IMR-90 (cell line): ENCODE data around the gene YPEL1. TPM values are rescaled to one million over a fixed set of nuclear protein-coding genes. Genes with fewer than 3 reads are reported as not detected.

Experiments used
- ATAC-seq: fragments of 200-7000 bp; cut with Tn5 transposase; 2 replicates; pipeline ENCODE4 v1.9.1; 2020; ENCODE audit warnings: low read depth, mild to moderate bottlenecking, moderate library complexity
- BruUV-seq: library from RNA; stranded (reverse); fragments of 400-500 nt; replicated peaks from 2 replicates; lab custom pipeline; 2021; lab: Mats Ljungman, UMichigan
- CTCF ChIA-PET: fragments of 300-600 bp; formaldehyde crosslinking; extraction: SDS; loops from one replicate; lab custom pipeline; 2021; ENCODE audit warnings: antibody characterized with exemption; lab: Yijun Ruan, JAX
- POLR2A ChIA-PET: fragments of 300-600 bp; sonication (Branson Sonifier 250); formaldehyde crosslinking; loops from one replicate; lab custom pipeline; 2022; ENCODE audit warnings: antibody characterized with exemption; ENCODE audit not compliant: unreplicated experiment; lab: Charles Lee
- DNase-seq: peaks from one replicate; pipeline ENCODE4 v3.0.0; 2013
- H2AFZ ChIP-seq: replicated peaks from 2 replicates; pipeline ENCODE3; 2013; ENCODE audit warnings: low read length, mild to moderate bottlenecking; ENCODE audit not compliant: poor library complexity
- H2AK5ac ChIP-seq: 2 replicates; pipeline ENCODE4 v1.6.1; 2013; ENCODE audit warnings: low read depth, low read length, inconsistent platforms
- H2AK9ac ChIP-seq: replicated peaks from 2 replicates; pipeline ENCODE3; 2013; ENCODE audit warnings: mild to moderate bottlenecking, low read depth, low read length, moderate library complexity; ENCODE audit not compliant: poor library complexity
- H2BK120ac ChIP-seq: 2 replicates; pipeline ENCODE4 v1.6.1; 2013; ENCODE audit warnings: low read depth, low read length, inconsistent platforms
- H2BK15ac ChIP-seq: 3 replicates; pipeline ENCODE4 v1.6.1; 2013; ENCODE audit warnings: low read depth, low read length, inconsistent platforms
- H2BK20ac ChIP-seq: 2 replicates; pipeline ENCODE4 v1.6.1; 2013; ENCODE audit warnings: low read depth, mild to moderate bottlenecking, inconsistent platforms, low read length, moderate library complexity
- H2BK5ac ChIP-seq: 2 replicates; pipeline ENCODE4 v1.6.1; 2013; ENCODE audit warnings: mild to moderate bottlenecking, low read depth, low read length, inconsistent platforms; ENCODE audit not compliant: poor library complexity, severe bottlenecking
- H3K14ac ChIP-seq: replicated peaks from 2 replicates; pipeline ENCODE4 v1.6.1; 2013; ENCODE audit warnings: low read depth, low read length, inconsistent platforms
- H3K18ac ChIP-seq: 2 replicates; pipeline ENCODE4 v1.6.1; 2013; ENCODE audit warnings: low read depth, low read length, control low read depth
- H3K23ac ChIP-seq: 2 replicates; pipeline ENCODE4 v1.6.1; 2013; ENCODE audit warnings: low read depth, low read length, inconsistent platforms
- H3K27ac ChIP-seq: 2 replicates; pipeline ENCODE4 v1.5.1; 2013; ENCODE audit warnings: mild to moderate bottlenecking, control low read depth, low read length; ENCODE audit not compliant: insufficient read depth
- H3K27me3 ChIP-seq: 2 replicates; pipeline ENCODE4 v1.6.1; 2013; ENCODE audit warnings: low read length; ENCODE audit not compliant: control insufficient read depth, insufficient read depth
- H3K36me3 ChIP-seq: 2 replicates; pipeline ENCODE4 v1.6.1; 2013; ENCODE audit warnings: low read length, mixed read lengths; ENCODE audit not compliant: control insufficient read depth, insufficient read depth
- H3K4ac ChIP-seq: 2 replicates; pipeline ENCODE4 v1.6.1; 2013; ENCODE audit warnings: low read depth, low read length, inconsistent platforms
- H3K4me1 ChIP-seq: 2 replicates; pipeline ENCODE4 v1.6.1; 2013; ENCODE audit warnings: low read length, mixed read lengths; ENCODE audit not compliant: control insufficient read depth, insufficient read depth
- H3K4me2 ChIP-seq: 2 replicates; pipeline ENCODE4 v1.6.1; 2013; ENCODE audit warnings: low read depth, mild to moderate bottlenecking, control low read depth, low read length, moderate library complexity
- H3K4me3 ChIP-seq: 2 replicates; pipeline ENCODE4 v1.5.1; 2013; ENCODE audit warnings: low read depth, mild to moderate bottlenecking, control low read depth, low read length, moderate library complexity; ENCODE audit not compliant: insufficient read depth
- H3K56ac ChIP-seq: 2 replicates; pipeline ENCODE4 v1.6.1; 2013; ENCODE audit warnings: low read length, inconsistent platforms; ENCODE audit not compliant: insufficient read depth; ENCODE audit errors: extremely low read depth
- H3K79me1 ChIP-seq, 2 experiments: 2 replicates each; pipeline ENCODE4 v1.6.1; 2013; ENCODE audit warnings: low read length in 2 of 2, inconsistent platforms in 1 of 2, low read depth in 1 of 2
- H3K9ac ChIP-seq: 2 replicates; pipeline ENCODE4 v1.6.1; 2013; ENCODE audit warnings: low read depth, low read length, control low read depth
- H3K9me1 ChIP-seq: 2 replicates; pipeline ENCODE4 v1.6.1; 2013; ENCODE audit warnings: low read length, inconsistent platforms; ENCODE audit not compliant: insufficient read depth
- H3K9me3 ChIP-seq: 2 replicates; pipeline ENCODE4 v1.6.1; 2013; ENCODE audit warnings: low read length; ENCODE audit not compliant: control insufficient read depth, insufficient read depth
- H4K20me1 ChIP-seq: 2 replicates; pipeline ENCODE4 v1.6.1; 2013; ENCODE audit warnings: low read length, inconsistent platforms; ENCODE audit not compliant: insufficient read depth
- H4K5ac ChIP-seq: 2 replicates; pipeline ENCODE4 v1.6.1; 2013; ENCODE audit warnings: mild to moderate bottlenecking, low read depth, low read length, control low read depth
- H4K8ac ChIP-seq, 2 experiments: 2 replicates each; pipeline ENCODE4 v1.6.1; 2013; ENCODE audit warnings: low read depth in 2 of 2, low read length in 2 of 2, control low read depth in 1 of 2, inconsistent platforms in 1 of 2
- H4K91ac ChIP-seq: 2 replicates; pipeline ENCODE4 v1.6.1; 2013; ENCODE audit warnings: low read depth, low read length, inconsistent platforms; ENCODE audit not compliant: insufficient read depth
- BHLHE40 ChIP-seq: fragments of 150-350 bp; IDR thresholded peaks from 2 replicates; pipeline ENCODE4 v1.6.1; 2016; ENCODE audit warnings: mild to moderate bottlenecking, low read depth, low read length
- CEBPB ChIP-seq: IDR thresholded peaks from 2 replicates; pipeline ENCODE4 v1.6.1; 2012; ENCODE audit warnings: low read depth, low read length, improper control_type of control experiment
- CHD1 ChIP-seq: IDR thresholded peaks from 2 replicates; pipeline ENCODE4 v1.6.1; 2012; ENCODE audit warnings: low read depth, low read length, improper control_type of control experiment
- CTCF ChIP-seq: conservative IDR thresholded peaks from 2 replicates; pipeline ENCODE4 v1.5.1; 2012; ENCODE audit warnings: mild to moderate bottlenecking, low read depth, low read length, improper control_type of control experiment
- ELK1 ChIP-seq: fragments of 150-350 bp; IDR thresholded peaks from 2 replicates; pipeline ENCODE4 v1.6.1; 2016; ENCODE audit warnings: low read depth, mild to moderate bottlenecking, low read length, moderate library complexity, borderline replicate concordance
- FOS ChIP-seq: fragments of 150-350 bp; IDR thresholded peaks from 2 replicates; pipeline ENCODE4 v1.6.1; 2016; ENCODE audit warnings: low read depth, low read length
- MAFK ChIP-seq: IDR thresholded peaks from 2 replicates; pipeline ENCODE4 v1.6.1; 2012; ENCODE audit warnings: low read depth, low read length, improper control_type of control experiment
- MAZ ChIP-seq: IDR thresholded peaks from 2 replicates; pipeline ENCODE4 v1.6.1; 2012; ENCODE audit warnings: low read depth, mild to moderate bottlenecking, low read length, improper control_type of control experiment, moderate library complexity, borderline replicate concordance
- MXI1 ChIP-seq: IDR thresholded peaks from 2 replicates; pipeline ENCODE4 v1.6.1; 2012; ENCODE audit warnings: low read depth, mild to moderate bottlenecking, low read length, moderate library complexity, borderline replicate concordance
- NFE2L2 ChIP-seq: fragments of 150-350 bp; IDR thresholded peaks from 2 replicates; pipeline ENCODE4 v1.6.1; 2016; ENCODE audit warnings: low read depth, mild to moderate bottlenecking, low read length
- POLR2A ChIP-seq: IDR thresholded peaks from 2 replicates; pipeline ENCODE4 v1.6.1; 2012; ENCODE audit warnings: mild to moderate bottlenecking, low read depth, low read length
- RAD21 ChIP-seq: IDR thresholded peaks from 2 replicates; pipeline ENCODE4 v1.6.1; 2012; ENCODE audit warnings: low read length, improper control_type of control experiment
- RCOR1 ChIP-seq: IDR thresholded peaks from 2 replicates; pipeline ENCODE4 v1.6.1; 2012; ENCODE audit warnings: mild to moderate bottlenecking, low read length, improper control_type of control experiment; ENCODE audit not compliant: insufficient replicate concordance
- RFX5 ChIP-seq: IDR thresholded peaks from 2 replicates; pipeline ENCODE4 v1.8.0; 2012; ENCODE audit warnings: low read depth, mild to moderate bottlenecking, low read length, moderate library complexity
- SMC3 ChIP-seq: fragments of 150-350 bp; IDR thresholded peaks from 2 replicates; pipeline ENCODE4 v1.6.1; 2016; ENCODE audit warnings: low read depth, mild to moderate bottlenecking, antibody characterized with exemption, low read length, moderate library complexity
- USF2 ChIP-seq: fragments of 150-350 bp; IDR thresholded peaks from 2 replicates; pipeline ENCODE4 v1.6.1; 2017; ENCODE audit warnings: mild to moderate bottlenecking, antibody characterized with exemption, low read length, low read depth
- WGBS, 2 experiments: methylation state at CpG; one replicate each; pipeline versions ENCODE4 v1.1.5 to v1.1.7; 2013; ENCODE audit warnings: missing lambda C conversion rate in 2 of 2; ENCODE audit not compliant: insufficient read length in 1 of 2; ENCODE audit errors: extremely low coverage in 2 of 2; 5-methylcytosine and 5-hydroxymethylcytosine counted together
- dilution Hi-C: fragments of 300-500 bp; cut with HindIII; formaldehyde crosslinking; loops from one replicate; pipeline ENCODE4 v1.14.3; 2018; ENCODE audit warnings: low sequenced_read_pairs; ENCODE audit not compliant: unreplicated experiment
- in situ Hi-C: fragments of 300-500 bp; cut with MboI; formaldehyde crosslinking; loops from 3 replicates; pipeline ENCODE4 v1.14.3; 2019; ENCODE audit warnings: low sequenced_read_pairs, inconsistent platforms, mixed read lengths
- intact Hi-C: fragments of 100-400 bp; cut with micrococcal nuclease; formaldehyde crosslinking; loops from 2 replicates; pipeline ENCODE4 v1.10.0; 2022
- polyA plus RNA-seq, 3 experiments: library from polyadenylated mRNA; depleted of rRNA; stranded (reverse); fragments of >200 nt; gene quantifications; 2 replicates each; pipeline ENCODE4 v1.2.3, GENCODE V29; 2012; ENCODE audit warnings: low replicate concordance in 1 of 3
- total RNA-seq: library from RNA; depleted of rRNA; stranded (reverse); fragments of >200 nt; gene quantifications from 2 replicates; pipeline ENCODE4 v1.2.3, GENCODE V29; 2012

The YPEL1 gene
- total and polyA plus RNA-seq, 2 of the 4 experiments (the other 2 are of a cell fraction), result 0.72 to 1.3 TPM

- Histone ChIP-seq H3K4me3 (no peak overlapping the region), H3K56ac (no peak overlapping the region), H3K18ac (no peak overlapping the region), H4K91ac (no peak overlapping the region), H4K5ac (no peak overlapping the region), H3K9me1 (peaks cover 18% of the 10 kb centered on the region), H3K36me3 (peaks cover 51% of the 10 kb centered on the region), H2AK9ac (no peak overlapping the region), H3K14ac (no peak overlapping the region), H3K4me2 (no peak overlapping the region), H4K20me1 (peaks cover 6% of the 10 kb centered on the region), H3K4me1 (no peaks in the 10 kb centered on the region; the same call in 1 of the 2 replicates), H3K23ac (no peak overlapping the region), H3K27ac (no peak overlapping the region), H3K9me3 (no peaks in the 10 kb centered on the region), H4K8ac (no peak overlapping the region), H2AFZ (no peak overlapping the region), H2BK120ac (no peak overlapping the region), H2BK5ac (no peak overlapping the region), H3K79me1 (peaks cover 26 to 48% of the 10 kb centered on the region in 2 experiments), H3K9ac (no peak overlapping the region), H3K4ac (no peak overlapping the region), H3K27me3 (no peaks in the 10 kb centered on the region), H2BK15ac (no peak overlapping the region), H2AK5ac (no peak overlapping the region), H2BK20ac (no peak overlapping the region)
- ChIA-PET POLR2A (no interaction called here), CTCF (interaction anchor here (1.0 to 1.2 kb wide), 2 partner anchors 9 to 181 kb away, joined by 3 to 4 read pairs; partner anchors contain the start of gene PPM1F)
- DNase-seq (no peak), ATAC-seq (no peak)
- no CpG with 5 or more reads among the region's 4 CpGs for WGBS, 2 experiments
- no TSS peak for BruUV-seq
- intact Hi-C loops (no loop called here), in situ Hi-C loops (no loop called here), dilution Hi-C loops (no loop called here)
- no peak for TF ChIP-seq CTCF
- TF ChIP-seq MXI1, result no peak
- no peak for TF ChIP-seq ELK1
- TF ChIP-seq POLR2A, result no peak
- TF ChIP-seq CHD1, result no peak
- TF ChIP-seq RCOR1, result no peak
- TF ChIP-seq MAFK, result no peak
- TF ChIP-seq SMC3, result no peak
- no peak for TF ChIP-seq CEBPB
- no peak for TF ChIP-seq BHLHE40
- TF ChIP-seq RAD21, result no peak
- no peak for TF ChIP-seq RFX5
- TF ChIP-seq MAZ, result no peak
- no peak for TF ChIP-seq USF2
- TF ChIP-seq FOS, result no peak
- no peak for TF ChIP-seq NFE2L2
Observed at GRCh38 chr22:21771631-21771976, 36.0 kb upstream of the YPEL1 start.
